DMS114 treated with DMSO at 0.1 percent for 48 hours (cell line): ENCODE data around the gene DYNLRB1.
A peak's percentile ranks its signal among the peaks of the same experiment; 100 is the strongest.

ENCODE experiments used
- DNase-seq: peaks from one replicate; lab custom pipeline; 2025; ENCODE audit not compliant: unreplicated experiment; lab: John Stamatoyannopoulos, UW

The DYNLRB1 gene

GRCh38 chr20:34553366-34553867, 37.2 kb downstream of the DYNLRB1 start:
- no peak for DNase-seq

- DNase-seq, result no peak
Observed at GRCh38 chr20:34557936-34558319, 41.7 kb downstream of the DYNLRB1 start.

DNA sequence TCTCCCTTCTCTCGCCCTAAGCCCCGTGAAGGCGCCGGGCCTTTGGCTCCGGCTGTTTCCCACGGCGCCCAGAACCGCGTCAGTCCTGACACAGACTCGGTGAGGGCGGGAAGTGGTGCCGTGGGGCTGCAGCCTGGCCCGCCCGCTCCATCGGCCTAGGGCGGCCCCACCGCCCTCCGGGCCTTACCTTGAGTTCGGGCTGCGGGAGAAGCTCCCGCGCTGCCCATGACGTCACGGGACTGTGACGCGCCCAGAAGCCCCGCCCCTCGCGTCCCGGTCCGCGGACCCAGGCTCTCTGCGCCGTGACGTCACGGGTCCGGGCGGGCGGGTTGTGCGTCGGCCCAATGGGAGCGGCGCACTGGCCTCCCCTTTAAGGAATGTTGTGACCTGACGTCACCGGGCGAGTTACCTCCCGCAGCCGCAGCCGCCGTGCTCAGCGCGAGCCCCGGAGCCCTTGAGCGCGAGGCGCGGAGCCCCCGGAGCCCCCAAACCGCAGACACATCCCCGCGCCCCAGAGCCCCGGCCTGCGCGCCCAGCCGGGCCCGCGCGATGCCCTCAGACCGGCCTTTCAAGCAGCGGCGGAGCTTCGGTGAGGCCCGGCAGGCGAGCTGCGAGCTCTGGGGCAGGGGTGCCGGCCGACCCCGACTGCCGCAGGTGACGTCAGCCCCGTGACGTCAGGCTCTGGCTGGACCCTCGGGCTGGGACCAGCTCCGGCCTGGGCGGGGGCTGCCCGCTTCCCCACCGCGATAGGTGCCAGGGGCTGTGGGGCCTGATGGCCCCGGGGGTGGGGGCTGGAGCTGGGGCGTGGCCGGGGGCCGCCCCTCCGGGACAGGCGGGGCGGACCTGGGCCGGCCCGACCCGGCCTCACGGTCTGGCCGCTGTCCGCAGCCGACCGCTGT, 42.3 kb downstream of the DYNLRB1 start, which contains the start of gene MAP1LC3A:
Gene MAP1LC3A, plus strand, starts transcription at position 399 of the 899 bp plus-strand sequence. Its CDS starts 151 bp downstream, at position 550.
- DNase-seq, result peak; percentile 84

GRCh38 chr20:34559311-34560140, 43.3 kb downstream of the DYNLRB1 start:
- DNase-seq, result no peak

DNA sequence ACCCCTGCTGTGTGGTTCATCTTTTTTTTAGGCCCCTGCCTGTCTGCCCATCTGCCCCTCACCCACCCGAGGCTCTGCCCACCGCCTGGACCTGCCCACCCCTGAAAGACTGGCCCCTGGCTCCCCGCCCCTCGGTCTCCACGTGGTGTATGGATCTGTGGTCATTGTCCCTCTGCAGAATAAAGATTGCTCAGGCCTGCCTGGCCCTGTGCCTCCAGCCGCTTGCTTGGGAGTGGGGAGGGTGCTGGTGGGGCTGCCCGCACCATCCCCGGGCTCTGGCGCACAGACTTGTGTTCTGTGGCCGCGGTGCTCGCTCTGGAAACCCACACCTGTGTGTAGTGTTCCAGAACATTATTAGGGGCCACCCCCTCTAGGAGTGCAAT, 43.9 kb downstream of the DYNLRB1 start:
- no peak for DNase-seq

DNA sequence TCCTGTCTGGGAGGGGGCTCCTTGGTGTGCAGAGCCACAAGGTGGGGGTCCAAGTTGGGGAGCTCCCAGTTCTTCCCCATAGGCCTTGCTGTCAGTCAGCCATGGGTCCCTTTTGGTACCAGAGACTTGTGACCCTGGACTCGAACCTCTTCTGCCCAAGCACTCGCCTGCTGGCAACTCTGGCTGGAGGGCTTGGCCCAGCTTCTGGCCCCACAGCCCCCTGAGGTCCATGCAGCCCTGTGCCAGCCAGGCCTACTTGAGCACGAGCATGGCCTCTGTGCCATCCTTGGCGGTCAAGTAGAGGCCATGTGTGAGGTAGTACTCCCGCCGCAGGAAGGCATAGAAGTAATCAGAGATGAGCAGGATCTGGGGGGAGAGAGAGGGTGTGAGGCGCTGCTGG, 44.4 kb downstream of the DYNLRB1 start:
- DNase-seq, result no peak

GRCh38 chr20:34561661-34562060, 45.4 kb downstream of the DYNLRB1 start:
- DNase-seq, result no peak

DNA sequence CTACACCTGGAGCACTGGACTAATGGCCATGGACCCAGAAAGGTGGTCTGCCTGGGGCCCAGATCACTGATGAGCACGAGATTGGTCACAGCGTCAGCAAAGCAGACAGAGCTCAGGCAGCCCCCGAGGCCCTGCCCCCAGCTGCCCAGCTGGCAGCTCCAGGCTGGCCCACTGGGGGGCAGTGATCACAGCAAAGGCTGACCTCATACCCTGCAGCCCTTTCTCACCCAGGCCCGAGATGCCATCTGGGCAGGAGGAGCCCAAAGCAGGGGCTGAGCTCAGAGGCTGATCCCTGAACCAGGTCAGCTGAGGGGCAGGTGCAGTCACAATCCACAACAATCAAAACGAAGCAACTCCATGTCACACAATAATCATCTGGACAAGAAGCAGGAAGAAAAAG, 46.4 kb downstream of the DYNLRB1 start:
- no peak for DNase-seq

- DNase-seq, result no peak
Observed at GRCh38 chr20:34564833-34565232, 48.6 kb downstream of the DYNLRB1 start.

- DNase-seq, result no peak
Observed at GRCh38 chr20:34566978-34567891, 51.0 kb downstream of the DYNLRB1 start.

- DNase-seq, result no peak
Observed at GRCh38 chr20:34567892-34568865, 52.0 kb downstream of the DYNLRB1 start.

- no peak for DNase-seq
Observed at GRCh38 chr20:34569598-34569997, 53.4 kb downstream of the DYNLRB1 start.

GRCh38 chr20:34570859-34571306, 54.7 kb downstream of the DYNLRB1 start:
- no peak for DNase-seq

GRCh38 chr20:34571753-34572152, 55.5 kb downstream of the DYNLRB1 start:
- no peak for DNase-seq

GRCh38 chr20:34573541-34574300, 57.5 kb downstream of the DYNLRB1 start:
- no peak for DNase-seq

- no peak for DNase-seq
Observed at GRCh38 chr20:34574426-34574825, 58.2 kb downstream of the DYNLRB1 start.

GRCh38 chr20:34574861-34575260, 58.6 kb downstream of the DYNLRB1 start:
- DNase-seq, result no peak

GRCh38 chr20:34575271-34575670, 59.0 kb downstream of the DYNLRB1 start:
- no peak for DNase-seq

DNA sequence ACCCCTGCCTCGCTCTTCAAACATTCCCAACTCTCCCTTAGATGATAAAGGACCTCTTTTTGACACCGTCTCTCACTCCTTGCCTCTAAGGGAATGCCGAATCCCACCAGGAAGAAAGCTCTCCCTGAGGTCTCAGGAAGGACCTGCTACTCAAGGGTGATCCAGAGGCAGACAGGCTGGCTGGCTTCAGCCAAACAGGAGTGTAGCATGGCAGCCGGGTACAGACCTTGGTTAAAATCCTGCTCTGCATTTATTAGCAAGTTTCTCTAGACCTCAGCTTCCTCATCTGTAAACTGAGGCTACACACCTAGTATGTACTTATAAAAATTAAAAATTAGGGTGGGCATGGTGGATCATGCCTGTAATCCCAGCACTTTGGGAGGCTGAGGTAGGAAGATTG, 59.5 kb downstream of the DYNLRB1 start:
- DNase-seq, result no peak
